OCI-LY1 (cell line): ENCODE results near the gene ZFPM1.

Source experiments
- H2AFZ ChIP-seq: fragments of 200-600 bp; sonication (generic), shearing (Covaris generic); 2 replicates; pipeline ENCODE4 v1.6.0; 2014; ENCODE audit warnings: antibody characterized with exemption, mild to moderate bottlenecking, low read length
- H3F3A ChIP-seq: fragments of 200-600 bp; sonication (generic), shearing (Covaris generic); 2 replicates; pipeline ENCODE4 v1.6.0; 2014; ENCODE audit warnings: mild to moderate bottlenecking, antibody characterized with exemption, low read length, moderate library complexity; ENCODE audit not compliant: insufficient read depth
- H3K27ac ChIP-seq: fragments of 200-600 bp; sonication (generic); 2 replicates; pipeline ENCODE4 v1.5.1; 2014; ENCODE audit warnings: low read length, mixed run types, mild to moderate bottlenecking, low read depth; ENCODE audit not compliant: poor library complexity, severe bottlenecking
- H3K27me3 ChIP-seq: fragments of 200-600 bp; sonication (generic); 2 replicates; pipeline ENCODE4 v1.6.0; 2014; ENCODE audit warnings: antibody characterized with exemption, mild to moderate bottlenecking, low read length, moderate library complexity; ENCODE audit not compliant: insufficient read depth
- H3K36me3 ChIP-seq: fragments of 200-600 bp; sonication (generic); 2 replicates; pipeline ENCODE4 v1.6.1; 2014; ENCODE audit warnings: mild to moderate bottlenecking, antibody characterized with exemption, low read length, moderate library complexity, mixed read lengths; ENCODE audit not compliant: insufficient read depth
- H3K4me1 ChIP-seq: fragments of 200-600 bp; sonication (generic); 2 replicates; pipeline ENCODE4 v1.5.1; 2014; ENCODE audit warnings: mild to moderate bottlenecking, low read length, moderate library complexity; ENCODE audit not compliant: insufficient read depth, severe bottlenecking
- H3K4me2 ChIP-seq: fragments of 200-600 bp; sonication (generic), shearing (Covaris generic); 2 replicates; pipeline ENCODE4 v1.6.1; 2014; ENCODE audit warnings: low read length
- H3K4me3 ChIP-seq: fragments of 200-600 bp; sonication (generic); 2 replicates; pipeline ENCODE4 v1.5.1; 2014; ENCODE audit warnings: low read length, low read depth, mild to moderate bottlenecking, mixed read lengths; ENCODE audit not compliant: poor library complexity, severe bottlenecking
- H3K79me2 ChIP-seq: fragments of 200-600 bp; shearing (Covaris generic); 2 replicates; pipeline ENCODE4 v1.6.1; 2016; ENCODE audit warnings: mixed run types, low read length, mixed read lengths; ENCODE audit not compliant: insufficient read depth
- H3K9ac ChIP-seq: fragments of 200-600 bp; sonication (generic), shearing (Covaris generic); 2 replicates; pipeline ENCODE4 v1.6.1; 2014; ENCODE audit warnings: mild to moderate bottlenecking, low read length, mixed read lengths
- H3K9me2 ChIP-seq: fragments of 200-600 bp; sonication (generic), shearing (Covaris generic); 2 replicates; pipeline ENCODE4 v1.6.1; 2014; ENCODE audit warnings: low read depth, mild to moderate bottlenecking, low read length, mixed read lengths
- H3K9me3 ChIP-seq: fragments of 200-600 bp; shearing (Covaris generic); 2 replicates; pipeline ENCODE4 v1.6.1; 2014; ENCODE audit warnings: low read length, mixed read lengths
- H4K20me1 ChIP-seq: fragments of 200-600 bp; sonication (generic), shearing (Covaris generic); 2 replicates; pipeline ENCODE4 v1.6.0; 2016; ENCODE audit warnings: mild to moderate bottlenecking, low read length; ENCODE audit not compliant: insufficient read depth
- EZH2 ChIP-seq: fragments of 200-600 bp; sonication (generic), shearing (Covaris generic); IDR thresholded peaks from 2 replicates; pipeline ENCODE4 v1.8.0; 2017; ENCODE audit warnings: borderline replicate concordance, mixed run types, mild to moderate bottlenecking, antibody characterized with exemption, low read length, moderate library complexity, mixed read lengths
- TF ChIP-seq, protein P1 (sequence below): fragments of 200-600 bp; sonication (generic), shearing (Covaris generic); IDR thresholded peaks from 2 replicates; pipeline ENCODE4 v1.5.1; 2017; ENCODE audit warnings: mild to moderate bottlenecking, antibody characterized with exemption, low read length, moderate library complexity, mixed read lengths

ZFPM1 gene

DNA sequence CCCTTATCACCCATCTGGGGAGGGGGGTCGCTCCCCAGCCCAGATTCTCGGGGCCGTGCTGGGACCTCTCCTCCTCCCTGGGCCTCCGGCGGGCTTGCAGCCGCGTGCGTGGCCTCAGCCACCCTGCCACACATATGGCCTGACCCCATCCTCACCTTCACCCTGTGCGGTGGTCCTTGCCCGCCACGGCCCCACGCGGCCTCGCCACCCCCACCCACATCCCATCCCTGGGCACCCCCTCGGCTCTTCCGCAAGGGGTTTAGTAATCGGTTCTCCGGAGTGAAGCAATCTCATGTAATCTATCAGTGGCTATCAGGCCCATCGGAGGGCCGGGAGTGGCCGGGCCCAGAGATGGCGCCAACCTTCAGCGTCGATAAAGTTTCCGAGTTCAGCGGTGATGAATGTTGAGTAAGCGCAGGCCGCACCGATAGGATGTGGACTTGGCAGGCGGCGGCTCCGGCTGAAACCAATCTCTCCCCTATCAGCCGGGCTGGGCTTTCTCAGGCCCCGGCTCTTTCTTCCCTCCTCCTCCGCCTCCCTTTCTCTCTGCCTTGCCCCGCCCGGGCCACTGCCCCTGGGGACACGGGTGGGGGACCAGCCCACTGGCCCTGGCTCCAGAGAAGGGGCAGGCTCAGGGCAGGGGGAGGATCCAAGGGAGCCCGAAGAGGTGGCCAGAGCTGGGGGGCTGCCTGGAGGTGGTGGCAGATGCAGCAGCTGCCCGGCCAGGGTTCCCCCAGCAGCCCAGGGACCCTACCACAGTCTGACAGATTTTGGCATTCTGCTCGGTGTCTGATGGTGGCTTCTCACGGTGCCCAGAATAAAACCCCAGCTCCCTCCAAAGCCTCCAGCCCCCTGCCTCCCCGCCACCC, 20.8 kb downstream of the ZFPM1 start:
- Histone ChIP-seq H3K27me3 (no peaks in the 10 kb centered on the region), H3K9ac (no peak overlapping the region), H3K79me2 (no peaks in the 10 kb centered on the region), H3K36me3 (no peaks in the 10 kb centered on the region), H4K20me1 (no peaks in the 10 kb centered on the region), H3K4me3 (no peak overlapping the region), H3K4me1 (no peaks in the 10 kb centered on the region), H3K9me3 (no peaks in the 10 kb centered on the region), H2AFZ (no peak overlapping the region), H3K4me2 (no peak overlapping the region), H3F3A (no peaks in the 10 kb centered on the region), H3K9me2 (no peaks in the 10 kb centered on the region), H3K27ac (no peak overlapping the region)
- TF ChIP-seq, protein P1, sequence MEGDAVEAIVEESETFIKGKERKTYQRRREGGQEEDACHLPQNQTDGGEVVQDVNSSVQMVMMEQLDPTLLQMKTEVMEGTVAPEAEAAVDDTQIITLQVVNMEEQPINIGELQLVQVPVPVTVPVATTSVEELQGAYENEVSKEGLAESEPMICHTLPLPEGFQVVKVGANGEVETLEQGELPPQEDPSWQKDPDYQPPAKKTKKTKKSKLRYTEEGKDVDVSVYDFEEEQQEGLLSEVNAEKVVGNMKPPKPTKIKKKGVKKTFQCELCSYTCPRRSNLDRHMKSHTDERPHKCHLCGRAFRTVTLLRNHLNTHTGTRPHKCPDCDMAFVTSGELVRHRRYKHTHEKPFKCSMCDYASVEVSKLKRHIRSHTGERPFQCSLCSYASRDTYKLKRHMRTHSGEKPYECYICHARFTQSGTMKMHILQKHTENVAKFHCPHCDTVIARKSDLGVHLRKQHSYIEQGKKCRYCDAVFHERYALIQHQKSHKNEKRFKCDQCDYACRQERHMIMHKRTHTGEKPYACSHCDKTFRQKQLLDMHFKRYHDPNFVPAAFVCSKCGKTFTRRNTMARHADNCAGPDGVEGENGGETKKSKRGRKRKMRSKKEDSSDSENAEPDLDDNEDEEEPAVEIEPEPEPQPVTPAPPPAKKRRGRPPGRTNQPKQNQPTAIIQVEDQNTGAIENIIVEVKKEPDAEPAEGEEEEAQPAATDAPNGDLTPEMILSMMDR: no peak
- TF ChIP-seq EZH2: no peak

DNA sequence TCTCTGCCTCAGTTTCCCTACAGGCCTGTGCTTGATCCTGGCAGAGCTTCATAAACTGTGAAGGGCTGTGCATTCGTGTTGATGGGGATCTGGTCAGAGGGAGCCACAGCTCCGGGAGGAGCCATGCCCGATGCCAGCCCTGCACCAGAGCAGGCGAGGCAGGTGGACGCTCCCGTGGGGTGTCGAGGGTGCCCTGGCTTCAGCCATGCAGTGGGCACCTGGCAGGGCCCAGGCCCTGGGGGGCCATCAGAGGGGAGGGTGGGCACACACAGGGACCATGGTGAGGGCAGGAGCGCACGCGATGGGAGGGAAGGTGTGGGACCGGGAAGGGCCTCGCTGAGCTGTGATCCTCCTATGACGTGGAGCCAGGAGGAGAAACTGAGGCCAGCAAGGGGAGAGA, 22.0 kb downstream of the ZFPM1 start:
- H3K9ac ChIP-seq: no peak overlapping the region

DNA sequence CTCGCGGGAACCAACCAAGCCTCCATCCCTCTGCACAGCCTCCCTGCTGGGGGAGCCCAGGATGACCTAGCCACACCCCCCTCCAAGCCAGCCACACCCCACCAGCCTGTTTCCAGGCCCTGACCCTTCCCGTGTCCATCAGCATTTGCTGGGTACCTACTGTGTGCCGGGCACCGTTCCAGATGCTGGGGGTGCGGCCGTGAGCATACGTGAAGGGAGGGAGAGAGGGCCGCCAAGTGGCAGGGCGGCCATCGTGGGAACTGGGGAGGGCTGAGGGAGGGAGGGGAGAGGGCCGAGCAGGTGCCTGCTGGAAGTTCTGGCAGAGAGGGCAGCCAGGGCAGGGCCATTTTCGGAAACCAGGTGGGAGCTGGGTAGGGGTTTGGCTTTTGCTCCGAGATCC, 23.1 kb downstream of the ZFPM1 start:
- H3K36me3 ChIP-seq: no peaks in the 10 kb centered on the region

More for the DNA sequence above, 22.0 kb downstream of the ZFPM1 start:
- Histone ChIP-seq H2AFZ (no peak overlapping the region), H3K27ac (no peak overlapping the region), H3K79me2 (no peaks in the 10 kb centered on the region), H3K9me3 (no peaks in the 10 kb centered on the region), H3K9me2 (no peaks in the 10 kb centered on the region), H3K36me3 (no peaks in the 10 kb centered on the region), H4K20me1 (no peaks in the 10 kb centered on the region), H3K4me3 (no peak overlapping the region), H3K4me1 (no peaks in the 10 kb centered on the region), H3F3A (no peaks in the 10 kb centered on the region), H3K4me2 (no peak overlapping the region), H3K27me3 (no peaks in the 10 kb centered on the region; the same call in 1 of the 2 replicates)
- TF ChIP-seq, protein P1: no peak
- TF ChIP-seq EZH2: no peak

More for the DNA sequence above, 23.1 kb downstream of the ZFPM1 start:
- H2AFZ ChIP-seq: no peak overlapping the region
- no peaks in the 10 kb centered on the region for H3K4me1 ChIP-seq
- no peaks in the 10 kb centered on the region for H4K20me1 ChIP-seq
- H3F3A ChIP-seq: no peaks in the 10 kb centered on the region
- no peak overlapping the region for H3K4me2 ChIP-seq
- no peaks in the 10 kb centered on the region for H3K9me2 ChIP-seq
- no peaks in the 10 kb centered on the region; the same call in 1 of the 2 replicates for H3K27me3 ChIP-seq
- no peaks in the 10 kb centered on the region for H3K79me2 ChIP-seq
- no peak for TF ChIP-seq EZH2
- no peak overlapping the region for H3K27ac ChIP-seq
- H3K4me3 ChIP-seq: no peak overlapping the region
- no peak overlapping the region for H3K9ac ChIP-seq
- H3K9me3 ChIP-seq: no peaks in the 10 kb centered on the region
